Measurements from ENCODE around the gene CARNS1.

DNA sequence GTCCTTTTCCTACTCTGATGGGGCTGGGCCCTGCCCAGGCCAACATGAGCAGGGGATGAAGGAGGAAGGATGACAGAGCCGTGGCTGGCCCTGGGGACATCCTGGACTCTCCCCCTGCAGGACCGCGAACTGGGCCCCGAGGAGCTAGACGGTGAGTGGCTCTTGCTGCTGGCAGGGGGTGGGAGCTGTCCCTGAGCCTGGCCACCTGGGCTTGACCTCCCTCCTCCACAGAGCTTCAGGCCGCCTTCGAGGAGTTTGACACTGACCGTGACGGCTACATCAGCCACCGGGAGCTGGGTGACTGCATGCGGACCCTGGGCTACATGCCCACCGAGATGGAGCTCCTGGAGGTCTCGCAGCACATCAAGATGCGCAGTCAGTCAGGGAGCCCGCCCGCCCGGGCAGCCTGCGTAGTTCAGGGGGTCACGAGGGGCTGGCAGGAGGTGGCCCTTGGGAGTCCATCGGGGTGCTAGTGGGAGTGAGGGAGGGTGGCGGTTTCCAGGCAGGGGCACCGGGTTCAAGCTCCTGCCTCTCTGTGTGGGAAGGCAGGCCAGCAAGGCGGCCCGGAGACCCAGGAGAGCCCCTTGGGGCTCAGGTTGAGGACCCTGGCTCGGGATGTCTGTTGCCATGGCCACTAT is 40.7 kb downstream of the CARNS1 start:
- TF ChIP-seq RAD21 (IDR thresholded peaks at IDR 0.05; ENCODE audit: insufficient read depth, low read depth, low read length) (no peak), YBX1 (IDR thresholded peaks at IDR 0.05) (no peak), MTA3 (IDR thresholded peaks at IDR 0.05; ENCODE audit: borderline replicate concordance, low read length) (no peak), CREM (IDR thresholded peaks at IDR 0.05; ENCODE audit: low read depth) (no peak), SUZ12 (IDR thresholded peaks at IDR 0.05; ENCODE audit: unreplicated experiment) (no peak), GABPA (IDR thresholded peaks at IDR 0.05; ENCODE audit: low read depth) (no peak)
- TF ChIP-seq, protein P1, sequence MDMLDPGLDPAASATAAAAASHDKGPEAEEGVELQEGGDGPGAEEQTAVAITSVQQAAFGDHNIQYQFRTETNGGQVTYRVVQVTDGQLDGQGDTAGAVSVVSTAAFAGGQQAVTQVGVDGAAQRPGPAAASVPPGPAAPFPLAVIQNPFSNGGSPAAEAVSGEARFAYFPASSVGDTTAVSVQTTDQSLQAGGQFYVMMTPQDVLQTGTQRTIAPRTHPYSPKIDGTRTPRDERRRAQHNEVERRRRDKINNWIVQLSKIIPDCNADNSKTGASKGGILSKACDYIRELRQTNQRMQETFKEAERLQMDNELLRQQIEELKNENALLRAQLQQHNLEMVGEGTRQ (IDR thresholded peaks at IDR 0.05; ENCODE audit: borderline replicate concordance, low read depth, low read length), result no peak
- TF ChIP-seq, protein P2, sequence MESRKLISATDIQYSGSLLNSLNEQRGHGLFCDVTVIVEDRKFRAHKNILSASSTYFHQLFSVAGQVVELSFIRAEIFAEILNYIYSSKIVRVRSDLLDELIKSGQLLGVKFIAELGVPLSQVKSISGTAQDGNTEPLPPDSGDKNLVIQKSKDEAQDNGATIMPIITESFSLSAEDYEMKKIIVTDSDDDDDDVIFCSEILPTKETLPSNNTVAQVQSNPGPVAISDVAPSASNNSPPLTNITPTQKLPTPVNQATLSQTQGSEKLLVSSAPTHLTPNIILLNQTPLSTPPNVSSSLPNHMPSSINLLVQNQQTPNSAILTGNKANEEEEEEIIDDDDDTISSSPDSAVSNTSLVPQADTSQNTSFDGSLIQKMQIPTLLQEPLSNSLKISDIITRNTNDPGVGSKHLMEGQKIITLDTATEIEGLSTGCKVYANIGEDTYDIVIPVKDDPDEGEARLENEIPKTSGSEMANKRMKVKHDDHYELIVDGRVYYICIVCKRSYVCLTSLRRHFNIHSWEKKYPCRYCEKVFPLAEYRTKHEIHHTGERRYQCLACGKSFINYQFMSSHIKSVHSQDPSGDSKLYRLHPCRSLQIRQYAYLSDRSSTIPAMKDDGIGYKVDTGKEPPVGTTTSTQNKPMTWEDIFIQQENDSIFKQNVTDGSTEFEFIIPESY (IDR thresholded peaks at IDR 0.05), result no peak
- TF ChIP-seq, protein P3, sequence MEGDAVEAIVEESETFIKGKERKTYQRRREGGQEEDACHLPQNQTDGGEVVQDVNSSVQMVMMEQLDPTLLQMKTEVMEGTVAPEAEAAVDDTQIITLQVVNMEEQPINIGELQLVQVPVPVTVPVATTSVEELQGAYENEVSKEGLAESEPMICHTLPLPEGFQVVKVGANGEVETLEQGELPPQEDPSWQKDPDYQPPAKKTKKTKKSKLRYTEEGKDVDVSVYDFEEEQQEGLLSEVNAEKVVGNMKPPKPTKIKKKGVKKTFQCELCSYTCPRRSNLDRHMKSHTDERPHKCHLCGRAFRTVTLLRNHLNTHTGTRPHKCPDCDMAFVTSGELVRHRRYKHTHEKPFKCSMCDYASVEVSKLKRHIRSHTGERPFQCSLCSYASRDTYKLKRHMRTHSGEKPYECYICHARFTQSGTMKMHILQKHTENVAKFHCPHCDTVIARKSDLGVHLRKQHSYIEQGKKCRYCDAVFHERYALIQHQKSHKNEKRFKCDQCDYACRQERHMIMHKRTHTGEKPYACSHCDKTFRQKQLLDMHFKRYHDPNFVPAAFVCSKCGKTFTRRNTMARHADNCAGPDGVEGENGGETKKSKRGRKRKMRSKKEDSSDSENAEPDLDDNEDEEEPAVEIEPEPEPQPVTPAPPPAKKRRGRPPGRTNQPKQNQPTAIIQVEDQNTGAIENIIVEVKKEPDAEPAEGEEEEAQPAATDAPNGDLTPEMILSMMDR (IDR thresholded peaks at IDR 0.05 in 2 of 3, conservative IDR thresholded peaks at IDR 0.05 in 1 of 3; ENCODE audit: control insufficient read depth in 2 of 3, extremely low read depth in 1 of 3, insufficient read depth in 1 of 3, low read depth in 3 of 3, low read length in 3 of 3), result no peak
